GM21717 (cell line): ENCODE measurements around the gene SIRPA.

Experiments
- ATAC-seq: cut with Tn5 transposase; IDR thresholded peaks from one replicate; pipeline ENCODE4 v1.9.1; 2021; ENCODE audit warnings: mild to moderate bottlenecking, moderate library complexity; ENCODE audit not compliant: unreplicated experiment

Gene SIRPA

DNA sequence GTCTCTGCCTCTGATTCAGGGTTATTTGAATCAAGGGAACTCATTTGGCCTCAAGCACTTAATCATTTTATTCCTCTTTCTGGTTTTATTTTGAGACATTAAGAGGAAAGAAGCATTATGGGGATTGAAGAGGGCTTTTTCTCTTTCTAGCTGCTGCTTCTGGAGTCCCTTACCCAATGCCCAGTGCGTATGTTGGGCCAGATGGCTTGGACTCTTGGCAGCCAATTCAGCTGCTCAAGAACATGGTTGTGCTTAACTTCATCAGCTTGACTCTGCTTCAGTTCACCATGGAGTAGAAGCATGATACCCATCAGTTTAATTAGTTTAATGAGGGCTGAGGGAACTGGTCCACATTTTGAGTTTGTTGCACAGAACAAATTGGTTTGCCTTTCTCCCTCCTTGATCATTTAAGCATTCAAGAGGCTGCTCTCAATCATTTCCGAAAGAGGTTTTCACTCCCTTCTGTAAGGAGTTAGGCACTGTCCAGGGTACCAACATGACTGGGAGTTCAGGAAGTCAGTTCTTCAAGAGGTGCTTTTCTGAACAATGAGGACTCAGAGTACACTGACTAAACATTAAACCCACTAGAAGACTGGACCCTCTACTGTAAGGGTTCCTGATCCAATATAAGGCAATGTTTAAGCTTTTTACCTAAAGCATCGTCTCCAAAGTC, 84.0 kb downstream of the SIRPA start:
- no peak for ATAC-seq

DNA sequence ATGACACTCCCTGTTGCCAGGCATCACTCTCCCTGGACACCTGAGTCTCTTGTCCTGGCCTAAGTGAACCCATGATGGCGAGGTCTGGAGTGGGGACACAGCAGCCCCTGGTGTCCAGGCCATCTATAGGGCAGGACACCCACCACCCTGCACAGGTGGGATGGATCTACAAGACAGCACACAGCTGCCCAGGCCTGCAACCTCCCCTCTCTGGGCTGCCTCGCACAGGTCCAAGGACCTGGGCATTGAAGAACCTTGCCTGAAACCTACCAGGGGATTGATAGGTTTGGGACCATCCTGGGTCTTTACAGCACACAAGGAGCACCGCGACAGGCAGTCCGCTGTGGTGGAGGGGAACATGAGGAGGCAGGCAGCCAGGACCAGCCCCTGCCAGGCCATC, 87.5 kb downstream of the SIRPA start:
- ATAC-seq: no peak

GRCh38 chr20:1983301-1983700, 88.1 kb downstream of the SIRPA start:
- ATAC-seq: no peak

GRCh38 chr20:1987826-1988225, 92.6 kb downstream of the SIRPA start:
- no peak for ATAC-seq
